Ishikawa (cell line): ENCODE measurements around the gene PRAMEF1.

Source experiments
- CEBPB ChIP-seq: IDR thresholded peaks from 2 replicates; pipeline ENCODE4 v1.6.1; 2012
- CREB1 ChIP-seq: IDR thresholded peaks from 2 replicates; pipeline ENCODE4 v1.6.1; 2012; ENCODE audit warnings: low read depth
- EGR1 ChIP-seq: IDR thresholded peaks from 2 replicates; pipeline ENCODE4 v1.6.1; 2012
- EP300 ChIP-seq: IDR thresholded peaks from 2 replicates; pipeline ENCODE4 v1.6.1; 2012; ENCODE audit warnings: borderline replicate concordance
- FOXM1 ChIP-seq: IDR thresholded peaks from 2 replicates; pipeline ENCODE4 v1.6.1; 2012; ENCODE audit warnings: low read depth, borderline replicate concordance
- NFIC ChIP-seq: IDR thresholded peaks from 2 replicates; pipeline ENCODE4 v1.6.1; 2012
- RAD21 ChIP-seq: IDR thresholded peaks from 2 replicates; pipeline ENCODE4 v1.6.1; 2012; ENCODE audit warnings: low read depth
- REST ChIP-seq: IDR thresholded peaks from 2 replicates; pipeline ENCODE4 v1.6.1; 2012; ENCODE audit warnings: low read depth, mild to moderate bottlenecking
- TAF1 ChIP-seq: IDR thresholded peaks from 2 replicates; pipeline ENCODE4 v1.6.1; 2012; ENCODE audit warnings: low read depth, mild to moderate bottlenecking
- TCF12 ChIP-seq: IDR thresholded peaks from 2 replicates; pipeline ENCODE4 v1.6.1; 2012; ENCODE audit warnings: low read depth
- TEAD4 ChIP-seq: IDR thresholded peaks from 2 replicates; pipeline ENCODE4 v1.6.1; 2012
- USF1 ChIP-seq: IDR thresholded peaks from 2 replicates; pipeline ENCODE4 v1.6.1; 2012
- YY1 ChIP-seq: IDR thresholded peaks from 2 replicates; pipeline ENCODE4 v1.6.1; 2012; ENCODE audit warnings: low read depth
- ZBTB7A ChIP-seq: IDR thresholded peaks from 2 replicates; pipeline ENCODE4 v1.6.1; 2012; ENCODE audit warnings: low read depth
- TF ChIP-seq, protein P1 (sequence below): IDR thresholded peaks from 2 replicates; pipeline ENCODE4 v1.6.1; 2012

PRAMEF1 gene

DNA sequence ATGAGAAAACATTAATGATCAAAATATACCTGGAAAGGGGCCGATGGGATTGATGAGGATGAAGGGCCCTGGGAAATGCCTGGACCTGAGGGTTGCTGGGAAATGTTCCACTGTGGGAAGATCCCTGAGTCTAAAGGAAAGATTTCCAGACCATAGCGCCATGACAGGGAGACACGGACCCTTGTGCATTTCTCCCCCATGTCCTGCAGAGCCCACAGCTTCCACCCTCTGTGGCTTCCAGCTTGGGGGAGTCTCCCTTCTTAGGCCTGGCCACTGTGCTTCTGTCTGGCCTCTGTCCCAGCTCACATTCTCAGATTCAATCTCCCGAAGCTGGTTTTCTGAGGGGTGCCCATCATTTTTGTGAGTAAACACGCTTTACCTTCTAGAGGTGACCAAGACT, 18.7 kb upstream of the PRAMEF1 start:
- no peak for TF ChIP-seq YY1
- TF ChIP-seq TEAD4, result no peak
- no peak for TF ChIP-seq TCF12
- TF ChIP-seq CEBPB, result no peak
- no peak for TF ChIP-seq ZBTB7A
- no peak for TF ChIP-seq EGR1
- TF ChIP-seq USF1, result no peak
- TF ChIP-seq, protein P1, sequence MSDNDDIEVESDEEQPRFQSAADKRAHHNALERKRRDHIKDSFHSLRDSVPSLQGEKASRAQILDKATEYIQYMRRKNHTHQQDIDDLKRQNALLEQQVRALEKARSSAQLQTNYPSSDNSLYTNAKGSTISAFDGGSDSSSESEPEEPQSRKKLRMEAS, result no peak
- no peak for TF ChIP-seq CREB1
- no peak for TF ChIP-seq REST
- no peak for TF ChIP-seq NFIC
- TF ChIP-seq RAD21, result no peak
- TF ChIP-seq FOXM1, result no peak
- no peak for TF ChIP-seq EP300
- TF ChIP-seq TAF1, result no peak

- TF ChIP-seq ZBTB7A, result no peak
- no peak for TF ChIP-seq TAF1
- no peak for TF ChIP-seq EP300
- TF ChIP-seq TEAD4, result no peak
- no peak for TF ChIP-seq CEBPB
- TF ChIP-seq REST, result no peak
- no peak for TF ChIP-seq EGR1
- no peak for TF ChIP-seq NFIC
- TF ChIP-seq RAD21, result no peak
- TF ChIP-seq, protein P1, result no peak
- TF ChIP-seq USF1, result no peak
- TF ChIP-seq FOXM1, result no peak
- no peak for TF ChIP-seq TCF12
- no peak for TF ChIP-seq YY1
Observed at GRCh38 chr1:12773438-12773837, 17.8 kb upstream of the PRAMEF1 start, which contains the start of gene PRAMEF12. Gene PRAMEF12 (plus strand): TSS chr1:12773738. CDS start chr1:12774868, 1,130 bp downstream.

DNA sequence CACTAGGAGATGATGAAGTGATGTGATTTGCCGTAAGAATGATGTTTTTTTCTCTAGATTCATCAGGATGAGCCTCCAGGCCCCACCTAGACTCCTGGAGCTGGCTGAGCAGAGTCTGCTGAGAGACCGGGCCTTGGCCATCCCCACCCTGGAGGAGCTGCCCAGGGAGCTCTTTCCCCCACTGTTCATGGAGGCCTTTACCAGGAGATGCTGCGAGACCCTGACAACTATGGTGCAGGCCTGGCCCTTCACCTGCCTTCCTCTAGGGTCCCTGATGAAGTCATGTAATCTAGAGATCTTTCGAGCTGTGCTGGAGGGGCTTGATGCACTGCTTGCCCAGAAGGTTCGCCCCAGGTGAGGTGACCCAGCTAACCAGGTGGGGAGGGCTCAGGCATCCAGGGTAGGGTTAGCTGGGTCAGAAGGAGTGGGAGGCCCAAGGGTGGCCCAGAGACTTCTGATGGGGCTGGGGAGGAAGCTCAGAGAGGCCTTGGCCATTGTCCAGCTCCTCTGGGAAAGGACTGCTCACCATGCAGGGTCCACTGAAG, 16.3 kb upstream of the PRAMEF1 start:
- TF ChIP-seq CEBPB, result no peak
- TF ChIP-seq EGR1, result no peak
- TF ChIP-seq RAD21, result no peak
- TF ChIP-seq NFIC, result no peak
- TF ChIP-seq CREB1, result no peak
- no peak for TF ChIP-seq ZBTB7A
- TF ChIP-seq, protein P1, result no peak
- no peak for TF ChIP-seq TCF12
- no peak for TF ChIP-seq TAF1
- TF ChIP-seq FOXM1, result no peak

DNA sequence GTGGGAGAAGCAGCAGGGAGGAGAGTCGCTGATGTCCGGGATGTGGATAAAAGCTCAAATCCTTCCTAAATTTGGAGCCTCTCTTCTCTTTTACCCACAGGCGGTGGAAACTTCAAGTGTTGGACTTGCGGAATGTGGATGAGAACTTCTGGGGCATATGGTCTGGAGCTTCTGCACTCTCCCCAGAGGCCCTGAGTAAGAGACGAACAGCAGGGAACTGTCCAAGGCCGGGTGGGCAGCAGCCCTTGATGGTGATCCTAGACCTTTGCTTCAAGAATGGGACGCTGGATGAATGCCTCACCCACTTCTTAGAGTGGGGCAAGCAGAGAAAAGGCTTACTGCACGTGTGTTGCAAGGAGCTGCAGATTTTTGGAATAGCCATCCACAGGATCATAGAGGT, 15.8 kb upstream of the PRAMEF1 start:
- TF ChIP-seq YY1 (no peak), FOXM1 (no peak), ZBTB7A (no peak), TAF1 (no peak)

DNA sequence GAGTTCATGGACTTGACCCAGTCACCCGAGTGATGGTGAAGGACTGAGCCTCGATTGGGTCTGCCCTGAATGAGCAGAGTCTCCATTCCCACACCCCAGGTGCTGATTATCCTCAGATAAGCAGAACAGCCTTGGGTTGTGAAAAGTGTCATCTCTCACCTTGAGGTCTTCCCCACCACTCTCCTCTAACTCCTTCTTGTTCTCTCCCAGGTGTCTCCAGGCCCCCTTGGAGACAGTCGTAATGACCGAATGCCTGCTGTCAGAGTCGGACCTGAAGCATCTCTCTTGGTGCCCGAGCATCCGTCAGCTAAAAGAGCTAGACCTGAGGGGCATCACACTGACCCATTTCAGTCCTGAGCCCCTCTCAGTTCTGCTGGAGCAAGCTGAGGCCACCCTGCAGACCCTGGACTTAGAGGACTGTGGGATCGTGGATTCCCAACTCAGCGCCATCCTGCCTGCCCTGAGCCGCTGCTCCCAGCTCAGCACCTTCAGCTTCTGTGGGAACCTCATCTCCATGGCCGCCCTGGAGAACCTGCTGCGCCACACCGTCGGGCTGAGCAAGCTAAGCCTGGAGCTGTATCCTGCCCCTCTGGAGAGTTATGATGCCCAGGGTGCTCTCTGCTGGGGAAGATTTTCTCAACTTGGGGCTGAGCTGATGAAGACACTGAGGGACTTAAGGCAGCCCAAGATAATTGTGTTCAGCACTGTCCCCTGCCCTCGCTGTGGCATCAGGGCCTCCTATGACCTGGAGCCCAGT, 14.2 kb upstream of the PRAMEF1 start:
- TF ChIP-seq ZBTB7A (no peak), RAD21 (no peak), EGR1 (no peak), EP300 (no peak), CREB1 (no peak), NFIC (no peak), FOXM1 (no peak), REST (no peak), YY1 (no peak), TAF1 (no peak), TEAD4 (no peak), USF1 (no peak)
